Measurements from ENCODE around the gene CIT. TPM values are rescaled to one million over a fixed set of nuclear protein-coding genes. Genes with fewer than 3 reads are reported as not detected.

The CIT gene
- total and polyA plus RNA-seq, 10 of the 15 experiments (the other 5 are each of a cell fraction or from before 2014, with no cell fraction given), result 1.0 to 38.2 (median 14.9) TPM

GRCh38 chr12:119748497-119748896 lies 128.6 kb downstream of the CIT start:
- Histone ChIP-seq H3K4me1 (ENCODE audit: control insufficient read depth, insufficient read depth, low read length) (no peaks in the 10 kb centered on the region), H3K9me3 (replicated peaks; ENCODE audit: control insufficient read depth, insufficient read depth, low read length) (peaks cover 10% of the 10 kb centered on the region), H3K36me3 (ENCODE audit: control insufficient read depth in 2 of 2, insufficient read depth in 2 of 2, low read length in 1 of 2) (peaks cover 6 to 9% of the 10 kb centered on the region in 2 experiments), H3K9ac (ENCODE audit: control insufficient read depth, insufficient read depth, low read length) (no peak overlapping the region), H3K79me2 (ENCODE audit: control insufficient read depth, insufficient read depth, low read length) (no peaks in the 10 kb centered on the region), H3K27me3 (replicated peaks in 1 of 2; ENCODE audit: control insufficient read depth in 2 of 2, insufficient read depth in 2 of 2, low read length in 1 of 2) (no peaks in the 10 kb centered on the region), H3K27ac (ENCODE audit: control insufficient read depth, insufficient read depth) (no peak overlapping the region), H2AFZ (ENCODE audit: control insufficient read depth, low read depth, low read length) (no peak overlapping the region), H3K4me3 (no peak overlapping the region), H4K20me1 (ENCODE audit: control insufficient read depth, insufficient read depth) (no peaks in the 10 kb centered on the region), H3K4me2 (ENCODE audit: control insufficient read depth, insufficient read depth) (no peak overlapping the region)
- ChIA-PET SMC1A (ENCODE audit: uncharacterized antibody, unreplicated experiment) (no interaction called here), POLR2A (no interaction called here), CTCF (no interaction called here), RAD21 (ENCODE audit: unreplicated experiment) (no interaction called here)
- in situ Hi-C loops (cut with MboI) (no loop called here), intact Hi-C loops (cut with micrococcal nuclease; ENCODE audit: unreplicated experiment) (no loop called here)
- no peak for FAIRE-seq
- 98% methylated on average over 8 of the region's 8 CpGs for WGBS (ENCODE audit: insufficient coverage, insufficient replicate concordance, low lambda C conversion rate, missing lambda C conversion rate)
- no TSS peak for BruUV-seq (replicated peaks)
- no peak for DNase-seq (ENCODE audit: low read depth, low spot score)
- ATAC-seq, result no peak
- TF ChIP-seq TARDBP (IDR thresholded peaks at IDR 0.05; ENCODE audit: borderline replicate concordance) (no peak), PAX8 (IDR thresholded peaks at IDR 0.05) (no peak), PKNOX1 (IDR thresholded peaks at IDR 0.05) (no peak), ZZZ3 (IDR thresholded peaks at IDR 0.05; ENCODE audit: control insufficient read depth, insufficient read length, low read depth) (no peak), NKRF (conservative IDR thresholded peaks at IDR 0.05) (no peak), BCL3 (IDR thresholded peaks at IDR 0.05; ENCODE audit: borderline replicate concordance, insufficient read depth, low read depth, low read length, poor library complexity, severe bottlenecking) (no peak), STAT3 (IDR thresholded peaks at IDR 0.05; ENCODE audit: low read depth, low read length) (no peak), RCOR1 (conservative IDR thresholded peaks at IDR 0.05; ENCODE audit: low read depth, low read length) (no peak), PBX3 (IDR thresholded peaks at IDR 0.05; ENCODE audit: insufficient replicate concordance, low read depth, low read length) (no peak), SP1 (IDR thresholded peaks at IDR 0.05; ENCODE audit: low read depth, low read length) (no peak), HDGF (IDR thresholded peaks at IDR 0.05) (no peak), CEBPB (IDR thresholded peaks at IDR 0.05; ENCODE audit: borderline replicate concordance in 1 of 2, low read depth in 2 of 2, low read length in 2 of 2) (no peak), NFYA (IDR thresholded peaks at IDR 0.05; ENCODE audit: borderline replicate concordance, low read depth, low read length) (no peak), HSF1 (IDR thresholded peaks at IDR 0.05; ENCODE audit: low read depth, low read length) (no peak), JUNB (IDR thresholded peaks at IDR 0.05) (no peak), ZNF217 (IDR thresholded peaks at IDR 0.05) (no peak), ATF2 (IDR thresholded peaks at IDR 0.05; ENCODE audit: low read length) (no peak)
